ENCODE results near the gene TTPAL.

Gene TTPAL, protein sequence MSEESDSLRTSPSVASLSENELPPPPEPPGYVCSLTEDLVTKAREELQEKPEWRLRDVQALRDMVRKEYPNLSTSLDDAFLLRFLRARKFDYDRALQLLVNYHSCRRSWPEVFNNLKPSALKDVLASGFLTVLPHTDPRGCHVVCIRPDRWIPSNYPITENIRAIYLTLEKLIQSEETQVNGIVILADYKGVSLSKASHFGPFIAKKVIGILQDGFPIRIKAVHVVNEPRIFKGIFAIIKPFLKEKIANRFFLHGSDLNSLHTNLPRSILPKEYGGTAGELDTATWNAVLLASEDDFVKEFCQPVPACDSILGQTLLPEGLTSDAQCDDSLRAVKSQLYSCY

DNA sequence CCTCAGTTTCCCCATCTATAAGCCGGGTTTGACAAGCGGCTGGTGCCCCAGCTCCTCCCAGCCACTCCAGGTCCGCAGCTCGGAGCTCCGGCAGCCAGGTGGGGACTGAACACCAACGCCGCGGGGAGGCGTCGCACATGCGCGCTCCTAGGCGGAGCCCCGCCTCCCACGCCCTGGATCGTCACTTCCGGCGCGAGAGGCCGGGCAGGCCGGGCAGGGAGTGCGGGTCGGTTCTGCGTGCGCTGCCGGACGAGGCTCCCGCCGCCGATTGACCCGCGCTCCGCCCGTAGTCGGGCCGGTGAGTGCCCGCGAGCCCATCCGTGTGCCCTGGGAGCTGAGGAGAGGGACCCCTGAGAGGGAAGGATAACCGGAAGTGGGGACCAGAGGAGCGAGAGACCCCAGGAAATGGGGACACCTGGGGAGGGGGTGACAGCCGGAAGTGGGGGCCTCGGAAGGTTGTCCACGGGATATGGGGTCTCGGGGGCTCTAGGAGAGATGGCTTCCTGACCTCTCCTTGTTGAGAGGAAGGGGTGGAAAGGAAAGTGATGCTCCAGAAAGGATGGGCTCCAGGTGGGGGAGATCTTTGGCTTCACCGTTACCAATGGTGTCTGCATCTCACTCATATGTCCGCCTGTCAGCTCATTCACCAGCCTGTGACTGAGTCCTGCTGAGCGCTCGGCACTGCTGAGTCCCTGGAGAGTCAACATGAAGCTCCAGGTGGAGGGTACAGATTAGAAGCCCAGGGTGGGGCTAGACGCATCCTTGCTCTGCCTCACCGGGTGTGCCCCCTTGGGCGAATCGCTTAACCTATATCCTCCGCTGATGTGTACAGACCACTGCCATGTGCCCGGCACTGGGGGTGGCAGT, at the start of gene TTPAL:
Gene TTPAL (plus strand): TSS at position 181 of the 867 bp plus-strand sequence. CDS start 4,126 bp downstream, outside the sequence.
- peak; percentile 80 for DNase-seq (ENCODE audit: low read depth)

DNA sequence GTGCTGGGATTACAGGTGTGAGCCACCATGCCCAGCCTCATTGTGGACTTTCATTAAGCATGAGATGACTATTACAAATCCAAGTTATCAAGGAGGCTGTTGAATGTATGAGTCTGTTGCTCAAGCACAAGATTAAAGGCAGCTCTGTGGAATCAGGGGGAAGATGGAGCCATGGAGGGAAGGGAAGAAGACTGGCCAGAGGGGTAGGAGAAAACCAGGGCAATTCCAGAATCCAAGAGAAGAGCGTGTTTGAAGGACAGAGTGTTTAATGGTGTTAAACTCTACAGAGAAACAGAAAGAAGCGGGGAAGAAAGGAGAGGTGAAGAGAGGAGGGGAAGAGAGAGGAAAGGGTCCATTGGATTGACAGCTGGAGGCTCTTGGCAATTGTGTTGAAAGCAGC, 49.8 kb upstream of the TTPAL start:
- no peak for DNase-seq (ENCODE audit: low read depth)

DNA sequence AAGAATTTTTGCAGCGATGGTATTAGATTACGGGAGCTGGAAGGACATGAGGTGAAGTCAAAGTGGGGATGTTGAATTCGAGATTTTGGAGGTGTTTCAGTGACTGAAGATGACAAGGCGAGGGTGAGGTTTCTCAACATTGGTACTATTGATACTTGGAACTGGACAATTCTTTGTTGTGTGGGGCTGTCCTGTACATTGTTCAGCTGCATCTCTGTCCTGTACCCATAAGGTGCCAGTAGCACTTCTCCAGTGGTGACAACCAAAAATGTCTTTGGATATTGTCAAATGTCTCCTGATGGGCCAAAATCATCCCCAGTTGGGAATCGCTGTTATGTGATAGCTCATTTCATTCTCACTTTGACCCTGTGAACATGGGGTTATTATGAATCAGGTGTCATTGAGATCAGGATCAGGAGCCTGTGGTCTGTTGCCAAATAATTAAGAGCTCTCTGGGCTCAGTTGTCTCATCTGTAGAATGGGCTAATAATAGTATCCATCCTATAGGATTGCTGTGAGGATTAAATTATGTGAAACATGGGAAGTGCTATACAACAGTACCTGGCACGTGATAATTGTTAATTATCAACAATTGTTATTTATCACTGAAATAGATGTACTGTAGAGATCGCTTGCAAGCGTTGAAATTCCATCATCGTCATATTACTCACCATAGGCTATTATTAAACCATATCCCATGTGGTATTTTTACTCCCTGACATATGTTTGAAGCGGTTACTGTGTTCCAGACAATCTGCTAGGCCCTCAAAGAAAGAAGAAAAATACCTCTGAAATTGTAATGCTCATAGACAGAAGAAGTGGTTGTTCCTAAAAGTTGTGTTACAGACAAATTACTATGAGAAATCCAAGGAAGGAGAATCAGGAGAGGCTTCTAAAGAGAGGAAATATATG, 48.5 kb upstream of the TTPAL start:
- no peak for DNase-seq (ENCODE audit: low read depth)

DNA sequence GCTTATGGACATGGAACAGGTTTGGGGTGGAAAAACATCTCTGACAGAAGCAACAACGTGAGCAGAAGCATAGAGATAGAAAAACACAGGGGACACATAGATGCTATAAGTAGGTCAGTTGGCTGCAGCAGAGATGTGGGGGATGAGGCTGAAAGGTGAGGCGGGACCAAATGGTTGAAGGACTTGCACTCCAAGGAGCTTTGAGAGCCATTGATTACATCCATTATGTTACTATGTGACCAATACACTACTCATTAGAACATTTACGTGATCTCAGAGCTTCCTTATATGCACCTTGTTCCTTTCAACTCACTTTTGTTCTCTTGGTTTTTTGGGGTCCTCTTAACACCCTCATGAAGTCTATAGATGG, 47.9 kb upstream of the TTPAL start:
- no peak for DNase-seq (ENCODE audit: low read depth)

DNA sequence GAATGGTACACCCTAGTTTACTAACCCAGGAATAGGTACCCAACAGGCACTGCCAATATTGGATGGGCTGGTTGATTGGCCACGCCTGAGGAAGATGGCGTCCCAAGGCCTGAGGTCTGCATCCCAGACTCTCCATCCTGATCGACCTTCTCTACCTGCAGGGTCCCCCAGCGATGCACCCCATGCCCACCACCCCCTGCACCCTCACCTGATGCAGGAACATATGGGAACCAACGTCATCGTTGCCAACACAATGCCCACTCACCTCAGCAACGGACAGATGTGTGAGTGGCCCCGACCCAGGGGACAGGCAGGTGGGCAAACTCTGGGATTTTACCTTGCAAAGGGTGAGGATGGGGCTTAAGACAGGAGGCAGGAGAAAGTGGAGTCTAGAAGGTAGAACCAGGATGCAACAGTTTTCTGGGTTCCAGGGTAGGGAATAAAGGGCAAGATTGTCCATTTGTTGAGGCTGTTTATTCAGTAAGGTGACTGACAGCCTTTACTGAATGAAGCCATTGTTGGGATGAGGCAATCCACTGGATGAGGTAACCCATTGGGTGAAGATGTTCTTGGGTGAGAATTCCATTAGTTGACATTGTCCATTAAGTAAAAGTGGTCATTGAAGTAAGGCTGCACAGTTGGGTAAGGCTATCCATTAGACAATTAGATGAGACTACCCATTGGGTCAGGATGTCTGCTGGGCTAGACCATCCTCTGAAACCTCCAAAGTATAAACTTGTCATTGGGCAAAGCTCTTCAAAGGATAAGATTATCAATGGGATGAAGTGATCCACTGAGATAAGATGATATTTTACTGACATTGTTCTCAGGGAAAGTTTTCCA, 47.3 kb upstream of the TTPAL start:
- no peak for DNase-seq (ENCODE audit: low read depth)

DNA sequence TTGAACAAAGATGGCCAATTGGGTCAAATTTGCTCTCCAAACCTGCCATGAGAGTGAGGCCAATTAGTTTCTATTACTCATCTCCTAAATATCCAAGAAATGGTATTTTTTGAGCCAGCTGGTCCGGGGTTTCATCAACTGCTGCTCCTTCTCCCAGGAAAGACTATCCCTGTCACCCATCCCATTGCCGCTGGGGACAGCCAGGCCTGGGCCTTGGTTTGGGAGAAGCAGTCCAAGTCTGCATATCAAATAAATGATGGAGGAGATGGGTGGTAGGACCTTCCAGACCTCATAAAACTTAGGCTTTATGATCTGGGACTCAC, 46.7 kb upstream of the TTPAL start:
- DNase-seq (ENCODE audit: low read depth): no peak

DNA sequence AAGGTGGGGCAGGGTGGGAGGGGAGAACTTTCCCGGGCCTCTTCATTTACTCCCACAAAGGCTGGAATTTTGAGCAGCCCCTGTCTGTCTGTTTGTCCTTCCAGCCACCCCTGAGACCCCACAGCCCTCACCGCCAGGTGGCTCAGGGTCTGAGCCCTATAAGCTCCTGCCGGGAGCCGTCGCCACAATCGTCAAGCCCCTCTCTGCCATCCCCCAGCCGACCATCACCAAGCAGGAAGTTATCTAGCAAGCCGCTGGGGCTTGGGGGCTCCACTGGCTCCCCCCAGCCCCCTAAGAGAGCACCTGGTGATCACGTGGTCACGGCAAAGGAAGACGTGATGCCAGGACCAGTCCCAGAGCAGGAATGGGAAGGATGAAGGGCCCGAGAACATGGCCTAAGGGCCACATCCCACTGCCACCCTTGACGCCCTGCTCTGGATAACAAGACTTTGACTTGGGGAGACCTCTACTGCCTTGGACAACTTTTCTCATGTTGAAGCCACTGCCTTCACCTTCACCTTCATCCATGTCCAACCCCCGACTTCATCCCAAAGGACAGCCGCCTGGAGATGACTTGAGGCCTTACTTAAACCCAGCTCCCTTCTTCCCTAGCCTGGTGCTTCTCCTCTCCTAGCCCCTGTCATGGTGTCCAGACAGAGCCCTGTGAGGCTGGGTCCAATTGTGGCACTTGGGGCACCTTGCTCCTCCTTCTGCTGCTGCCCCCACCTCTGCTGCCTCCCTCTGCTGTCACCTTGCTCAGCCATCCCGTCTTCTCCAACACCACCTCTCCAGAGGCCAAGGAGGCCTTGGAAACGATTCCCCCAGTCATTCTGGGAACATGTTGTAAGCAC, 46.0 kb upstream of the TTPAL start:
- DNase-seq (ENCODE audit: low read depth): no peak

DNA sequence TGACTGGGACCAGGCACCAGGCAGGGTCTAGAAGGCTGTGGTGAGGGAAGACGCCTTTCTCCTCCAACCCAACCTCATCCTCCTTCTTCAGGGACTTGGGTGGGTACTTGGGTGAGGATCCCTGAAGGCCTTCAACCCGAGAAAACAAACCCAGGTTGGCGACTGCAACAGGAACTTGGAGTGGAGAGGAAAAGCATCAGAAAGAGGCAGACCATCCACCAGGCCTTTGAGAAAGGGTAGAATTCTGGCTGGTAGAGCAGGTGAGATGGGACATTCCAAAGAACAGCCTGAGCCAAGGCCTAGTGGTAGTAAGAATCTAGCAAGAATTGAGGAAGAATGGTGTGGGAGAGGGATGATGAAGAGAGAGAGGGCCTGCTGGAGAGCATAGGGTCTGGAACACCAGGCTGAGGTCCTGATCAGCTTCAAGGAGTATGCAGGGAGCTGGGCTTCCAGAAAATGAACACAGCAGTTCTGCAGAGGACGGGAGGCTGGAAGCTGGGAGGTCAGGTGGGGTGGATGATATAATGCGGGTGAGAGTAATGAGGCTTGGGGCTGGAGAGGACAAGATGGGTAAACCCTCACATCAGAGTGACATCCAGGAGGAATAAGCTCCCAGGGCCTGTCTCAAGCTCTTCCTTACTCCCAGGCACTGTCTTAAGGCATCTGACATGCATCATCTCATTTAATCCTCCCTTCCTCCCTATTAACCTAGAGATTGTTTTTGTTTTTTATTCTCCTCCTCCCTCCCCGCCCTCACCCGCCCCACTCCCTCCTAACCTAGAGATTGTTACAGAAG, 45.2 kb upstream of the TTPAL start:
- DNase-seq (ENCODE audit: low read depth): no peak

DNA sequence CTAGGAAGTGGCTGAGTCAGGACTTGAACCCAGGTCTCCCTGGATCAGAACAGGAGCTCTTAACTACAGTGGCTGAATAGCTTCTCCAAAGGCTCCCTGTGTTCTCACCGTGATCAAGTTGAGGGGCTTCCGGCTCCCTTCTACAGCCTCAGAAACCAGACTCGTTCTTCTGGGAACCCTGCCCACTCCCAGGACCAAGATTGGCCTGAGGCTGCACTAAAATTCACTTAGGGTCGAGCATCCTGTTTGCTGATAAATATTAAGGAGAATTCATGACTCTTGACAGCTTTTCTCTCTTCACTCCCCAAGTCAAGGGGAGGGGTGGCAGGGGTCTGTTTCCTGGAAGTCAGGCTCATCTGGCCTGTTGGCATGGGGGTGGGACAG, 44.6 kb upstream of the TTPAL start:
- DNase-seq (ENCODE audit: low read depth): no peak

DNA sequence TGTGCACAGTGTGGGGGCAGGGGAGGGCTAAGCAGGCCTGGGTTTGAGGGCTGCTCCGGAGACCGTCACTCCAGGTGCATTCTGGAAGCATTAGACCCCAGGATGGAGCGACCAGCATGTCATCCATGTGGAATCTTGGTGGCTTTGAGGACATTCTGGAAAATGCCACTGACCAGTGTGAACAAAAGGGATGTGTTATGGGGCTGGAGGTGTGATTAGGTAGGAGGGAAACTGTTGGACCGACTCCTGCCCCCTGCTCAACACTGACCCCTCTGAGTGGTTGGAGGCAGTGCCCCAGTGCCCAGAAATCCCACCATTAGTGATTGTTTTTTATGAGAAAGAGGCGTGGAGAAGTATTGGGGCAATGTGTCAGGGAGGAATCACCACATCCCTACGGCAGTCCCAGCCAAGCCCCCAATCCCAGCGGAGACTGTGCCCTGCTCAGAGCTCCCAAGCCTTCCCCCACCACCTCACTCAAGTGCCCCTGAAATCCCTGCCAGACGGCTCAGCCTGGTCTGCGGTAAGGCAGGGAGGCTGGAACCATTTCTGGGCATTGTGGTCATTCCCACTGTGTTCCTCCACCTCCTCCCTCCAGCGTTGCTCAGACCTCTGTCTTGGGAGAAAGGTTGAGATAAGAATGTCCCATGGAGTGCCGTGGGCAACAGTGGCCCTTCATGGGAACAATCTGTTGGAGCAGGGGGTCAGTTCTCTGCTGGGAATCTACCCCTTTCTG, 44.0 kb upstream of the TTPAL start:
- no peak for DNase-seq (ENCODE audit: low read depth)

DNA sequence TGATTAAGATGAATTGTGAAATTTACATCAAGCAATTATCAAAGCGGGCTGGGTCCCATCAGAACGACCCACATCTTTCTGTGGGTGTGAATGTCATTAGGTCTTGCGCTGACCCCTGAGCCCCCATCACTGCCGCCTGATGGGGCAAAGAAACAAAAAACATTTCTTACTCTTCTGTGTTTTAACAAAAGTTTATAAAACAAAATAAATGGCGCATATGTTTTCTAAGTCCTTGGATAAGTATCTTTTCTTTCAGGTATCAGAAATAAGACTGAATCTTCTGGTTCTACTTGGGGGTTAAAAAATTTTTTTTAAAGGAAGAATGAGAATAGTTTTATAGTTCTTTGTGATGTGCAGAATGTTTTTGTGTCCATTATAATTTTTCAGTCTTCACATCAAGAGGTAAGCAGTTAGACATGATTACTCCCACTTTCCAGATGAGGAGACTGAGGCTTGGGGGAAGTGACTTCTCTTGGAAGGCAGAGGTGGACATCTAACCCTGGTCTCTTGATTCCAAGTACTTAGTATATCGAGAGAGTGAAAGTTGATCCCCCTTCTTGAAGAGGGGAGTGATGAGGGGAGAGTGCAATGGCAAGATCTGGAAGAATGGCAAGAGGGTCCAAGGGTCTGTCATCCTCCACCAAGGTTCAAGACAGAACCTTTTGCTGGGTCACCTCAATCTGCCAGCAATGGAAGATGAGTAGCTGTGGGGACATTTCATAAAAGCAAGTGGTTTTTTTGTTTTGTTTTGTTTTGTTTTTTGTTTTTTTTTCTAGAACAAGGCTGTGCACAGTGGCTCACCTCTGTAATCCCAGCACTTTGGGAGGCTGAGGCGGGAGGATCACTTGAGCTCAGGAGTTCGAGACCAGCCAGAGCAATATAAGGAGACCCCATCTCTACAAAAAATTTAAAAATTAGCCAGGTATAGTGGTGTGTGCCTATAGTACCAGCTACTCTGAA, 42.8 kb upstream of the TTPAL start:
- DNase-seq (ENCODE audit: low read depth): no peak

DNA sequence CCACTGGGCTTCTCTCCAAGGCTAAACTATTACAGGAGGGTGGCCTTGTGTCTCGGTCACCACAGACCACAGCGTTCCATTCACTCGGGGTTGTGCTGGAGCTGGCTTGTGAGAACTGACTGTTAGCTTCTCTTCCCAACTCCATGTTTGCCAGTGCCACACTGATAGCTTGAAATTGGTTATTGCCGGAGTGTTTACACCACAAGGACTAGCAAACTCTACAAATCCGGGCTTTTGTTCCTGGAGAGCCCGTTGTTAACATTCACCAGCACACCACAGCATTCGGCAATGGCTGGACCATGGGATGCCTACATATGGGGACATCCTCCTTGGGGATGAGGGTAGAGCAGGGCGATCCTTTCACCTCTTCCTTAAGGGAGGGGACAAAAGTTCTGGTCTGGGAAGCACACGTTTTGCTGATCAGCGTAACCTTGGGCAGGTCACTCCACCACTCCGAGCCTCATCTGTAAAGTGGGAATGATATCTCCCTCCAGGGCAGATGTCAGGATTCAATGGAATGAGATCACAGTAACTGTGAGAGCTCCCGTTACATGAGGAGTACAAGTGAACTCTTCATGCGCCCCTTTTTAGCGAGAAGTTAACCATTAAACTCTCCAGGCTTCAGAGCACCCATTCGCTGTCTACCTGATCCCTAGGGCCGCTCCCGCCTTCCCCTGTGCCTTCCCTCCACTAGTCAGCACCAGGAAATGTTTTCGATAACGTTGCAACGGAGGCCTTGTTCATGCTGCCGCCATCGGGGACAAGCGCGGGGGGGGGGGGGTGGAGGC, 41.7 kb upstream of the TTPAL start:
- DNase-seq (ENCODE audit: low read depth): no peak

DNA sequence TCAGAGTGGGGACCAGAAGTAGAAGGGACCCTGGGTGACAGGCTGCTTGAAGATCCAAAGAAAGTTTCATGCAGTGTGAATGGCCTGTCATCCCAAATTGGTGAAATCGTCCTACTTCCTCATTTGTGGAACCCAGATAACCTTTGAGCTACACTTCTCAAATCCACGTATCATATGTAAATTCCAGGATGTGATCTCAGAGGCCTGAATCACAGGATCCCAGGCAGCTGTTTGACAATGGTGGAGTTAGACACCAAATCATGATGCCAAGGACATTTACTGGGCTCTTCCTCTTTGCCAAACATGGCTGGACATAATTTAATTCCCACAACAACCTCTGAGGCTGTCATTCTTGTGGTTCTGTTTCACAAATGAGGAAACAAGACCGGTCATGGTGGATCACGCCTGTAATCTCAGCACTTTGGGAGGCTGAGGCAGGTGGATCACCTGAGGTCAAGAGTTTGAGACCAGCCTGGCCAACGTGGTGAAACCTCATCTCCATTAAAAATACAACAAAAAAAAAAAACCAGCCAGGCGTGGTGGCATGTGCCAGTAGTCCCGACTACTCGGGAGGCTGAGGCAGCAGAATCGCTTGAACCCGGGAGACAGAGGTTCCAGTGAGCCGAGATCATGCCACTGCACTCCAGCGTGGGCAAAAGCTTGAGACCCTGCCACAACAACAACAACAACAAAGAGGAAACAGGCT, 39.9 kb upstream of the TTPAL start:
- DNase-seq (ENCODE audit: low read depth): no peak

DNA sequence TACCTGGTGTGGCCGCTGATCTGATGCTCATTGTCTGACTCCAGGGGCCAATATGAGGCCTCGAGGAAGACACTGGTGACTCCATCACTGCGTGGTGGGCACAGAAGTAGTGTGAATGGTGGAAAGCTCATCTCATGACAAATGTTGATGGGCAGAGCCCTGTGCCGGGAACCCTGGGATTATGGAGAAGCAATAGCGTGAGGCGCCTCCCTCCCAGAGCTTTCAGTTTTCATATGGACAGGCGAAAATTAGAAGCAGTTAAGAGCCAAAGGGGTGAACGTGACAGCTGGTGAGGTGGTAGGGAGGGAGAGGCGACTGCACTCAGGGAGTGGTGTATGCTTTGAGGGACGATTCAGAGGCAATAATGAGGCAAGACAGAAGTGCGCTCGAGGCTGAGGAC, 39.3 kb upstream of the TTPAL start:
- DNase-seq (ENCODE audit: low read depth): no peak

DNA sequence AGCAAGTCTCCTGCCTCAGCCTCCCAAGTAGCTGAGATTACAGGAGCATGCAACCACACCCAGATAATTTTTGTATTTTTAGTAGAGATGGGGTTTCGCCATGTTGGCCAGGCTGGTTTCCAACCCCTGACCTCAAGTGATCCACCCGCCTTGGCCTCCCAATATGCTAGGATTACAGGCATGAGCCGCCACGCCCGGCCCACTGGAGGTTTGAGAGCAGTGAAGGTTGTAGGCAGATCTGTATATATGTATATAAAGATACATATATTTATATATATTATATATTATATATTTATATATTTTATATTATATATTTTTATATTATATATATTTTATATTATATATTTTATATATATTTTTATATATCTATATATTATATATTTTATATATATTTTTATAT, 38.2 kb upstream of the TTPAL start:
- no peak for DNase-seq (ENCODE audit: low read depth)

DNA sequence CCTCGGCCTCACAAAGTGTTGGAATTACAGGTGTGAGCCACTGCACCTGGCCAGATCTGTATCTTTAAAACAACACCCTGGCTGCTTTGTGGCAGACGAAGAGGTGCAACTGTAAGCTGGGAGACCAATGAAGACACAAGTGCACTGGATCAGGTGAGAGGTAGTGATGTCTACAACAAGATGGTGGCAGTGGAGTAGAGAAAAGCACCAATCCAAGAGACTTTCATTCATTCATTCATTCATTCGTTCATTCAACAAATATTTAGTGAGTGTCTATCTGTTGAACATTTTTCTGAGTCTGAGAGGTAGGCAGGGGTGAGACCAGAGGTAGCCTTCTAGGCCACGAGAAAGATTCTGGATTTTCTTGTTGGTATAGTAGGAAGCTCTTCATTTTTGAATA, 36.9 kb upstream of the TTPAL start:
- DNase-seq (ENCODE audit: low read depth): no peak

DNA sequence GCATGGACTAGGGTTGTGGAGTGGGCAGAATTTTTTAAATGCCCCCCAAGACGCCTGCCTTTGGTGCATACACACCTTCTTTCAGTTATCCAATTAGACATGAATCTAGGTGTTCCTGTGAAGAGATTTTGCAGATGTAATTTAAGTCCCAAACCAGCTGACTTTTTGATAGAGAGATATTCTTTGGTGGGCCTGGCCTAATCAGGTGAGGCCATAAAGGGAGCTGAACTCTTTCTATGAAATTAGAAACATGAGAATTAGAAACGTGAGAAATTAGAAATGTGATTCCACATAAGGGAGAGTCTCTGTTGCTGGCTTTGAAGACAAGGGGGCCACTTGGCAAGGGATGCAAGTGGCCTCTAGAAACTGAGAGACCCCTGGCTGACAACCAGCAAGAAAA, 36.4 kb upstream of the TTPAL start:
- DNase-seq (ENCODE audit: low read depth): no peak

Measured in activated gamma-delta T cell treated with anti-CD3 and anti-CD28 coated beads, Interleukin-2, amount 50 U/mL, for 16 hours (primary cell).